ENCODE results near the gene AKAP9. TPM values are rescaled to one million over a fixed set of nuclear protein-coding genes. Genes with fewer than 3 reads are reported as not detected.

The AKAP9 gene
- total and polyA plus RNA-seq, 2 donors (not counting 3 experiments of a cell fraction or from before 2014, with no cell fraction given), result 9.5 to 51.6 TPM

- Histone ChIP-seq H3K4me2 (ENCODE audit: insufficient read depth, low read length) (no peak overlapping the region), H3K4me3 (replicated peaks in 1 of 3; ENCODE audit: insufficient read depth in 1 of 3, low read depth in 1 of 3, low read length in 3 of 3) (no peak overlapping the region), H3K9me1 (replicated peaks; ENCODE audit: control insufficient read depth, extremely low read depth, insufficient read depth, low read length) (no peaks in the 10 kb centered on the region), H2AFZ (ENCODE audit: low read depth, low read length) (no peak overlapping the region), H3K9me3 (replicated peaks; ENCODE audit: control insufficient read depth, insufficient read depth, low read length) (no peaks in the 10 kb centered on the region), H4K20me1 (replicated peaks; ENCODE audit: control insufficient read depth, extremely low read depth, insufficient read depth, low read length) (no peaks in the 10 kb centered on the region), H3K27me3 (ENCODE audit: control insufficient read depth in 2 of 2, insufficient read depth in 2 of 2, low read length in 2 of 2) (no peaks in the 10 kb centered on the region), H3K4me1 (ENCODE audit: control insufficient read depth, extremely low read depth, insufficient read depth, low read length) (no peaks in the 10 kb centered on the region), H3K9ac (replicated peaks; ENCODE audit: extremely low read depth, insufficient read depth, low read length) (no peak overlapping the region), H3K36me3 (ENCODE audit: control insufficient read depth in 2 of 2, extremely low read depth in 1 of 2, insufficient read depth in 2 of 2, low read length in 2 of 2) (peaks cover 9 to 10% of the 10 kb centered on the region in 2 experiments), H3K27ac (ENCODE audit: insufficient read depth, low read depth, low read length) (no peak overlapping the region), H3K79me2 (ENCODE audit: control insufficient read depth, insufficient read depth, low read length) (no peaks in the 10 kb centered on the region)
- no peak for FAIRE-seq
- ChIA-PET POLR2A (no interaction called here), CTCF (no interaction called here)
- TF ChIP-seq MYC (IDR thresholded peaks at IDR 0.05; ENCODE audit: low read depth, low read length) (no peak), POLR2AphosphoS5 (IDR thresholded peaks at IDR 0.05; ENCODE audit: insufficient read depth, low read depth, low read length) (no peak), GATA2 (IDR thresholded peaks at IDR 0.05; ENCODE audit: insufficient read depth, insufficient read length, low read depth, low read length) (no peak), EZH2 (IDR thresholded peaks at IDR 0.05; ENCODE audit: borderline replicate concordance, low read depth, low read length, severe bottlenecking) (no peak), JUN (IDR thresholded peaks at IDR 0.05; ENCODE audit: borderline replicate concordance, insufficient read depth, insufficient read length, low read depth) (no peak), POLR2A (IDR thresholded peaks at IDR 0.05; ENCODE audit: low read depth, low read length) (no peak), FOS (IDR thresholded peaks at IDR 0.05; ENCODE audit: borderline replicate concordance, insufficient read depth, low read length) (no peak)
- TF ChIP-seq, protein P1, sequence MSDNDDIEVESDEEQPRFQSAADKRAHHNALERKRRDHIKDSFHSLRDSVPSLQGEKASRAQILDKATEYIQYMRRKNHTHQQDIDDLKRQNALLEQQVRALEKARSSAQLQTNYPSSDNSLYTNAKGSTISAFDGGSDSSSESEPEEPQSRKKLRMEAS (IDR thresholded peaks at IDR 0.05; ENCODE audit: insufficient read depth, insufficient read length), result no peak
- TF ChIP-seq, protein P2, sequence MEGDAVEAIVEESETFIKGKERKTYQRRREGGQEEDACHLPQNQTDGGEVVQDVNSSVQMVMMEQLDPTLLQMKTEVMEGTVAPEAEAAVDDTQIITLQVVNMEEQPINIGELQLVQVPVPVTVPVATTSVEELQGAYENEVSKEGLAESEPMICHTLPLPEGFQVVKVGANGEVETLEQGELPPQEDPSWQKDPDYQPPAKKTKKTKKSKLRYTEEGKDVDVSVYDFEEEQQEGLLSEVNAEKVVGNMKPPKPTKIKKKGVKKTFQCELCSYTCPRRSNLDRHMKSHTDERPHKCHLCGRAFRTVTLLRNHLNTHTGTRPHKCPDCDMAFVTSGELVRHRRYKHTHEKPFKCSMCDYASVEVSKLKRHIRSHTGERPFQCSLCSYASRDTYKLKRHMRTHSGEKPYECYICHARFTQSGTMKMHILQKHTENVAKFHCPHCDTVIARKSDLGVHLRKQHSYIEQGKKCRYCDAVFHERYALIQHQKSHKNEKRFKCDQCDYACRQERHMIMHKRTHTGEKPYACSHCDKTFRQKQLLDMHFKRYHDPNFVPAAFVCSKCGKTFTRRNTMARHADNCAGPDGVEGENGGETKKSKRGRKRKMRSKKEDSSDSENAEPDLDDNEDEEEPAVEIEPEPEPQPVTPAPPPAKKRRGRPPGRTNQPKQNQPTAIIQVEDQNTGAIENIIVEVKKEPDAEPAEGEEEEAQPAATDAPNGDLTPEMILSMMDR (IDR thresholded peaks at IDR 0.05; ENCODE audit: extremely low read depth in 1 of 2, insufficient read depth in 1 of 2, low read depth in 1 of 2, low read length in 2 of 2), result no peak
- dilution Hi-C loops (cut with MboI; ENCODE audit: extremely low pct_ligation_motif_present, low sequenced_read_pairs) (no loop called here), intact Hi-C loops (cut with micrococcal nuclease) (no loop called here)
- no peak for DNase-seq (ENCODE audit: low read depth, low spot score)
- BruUV-seq (replicated peaks), result no TSS peak
Observed at GRCh38 chr7:92088266-92088665, 147.6 kb downstream of the AKAP9 start.

Measured in endothelial cell of umbilical vein (primary cell).